NCI-H187 treated with DMSO at 0.1 percent for 48 hours (cell line): ENCODE results near the gene MYO3B.
"Not testable (repeated sequence)": the region's sequence is repeated elsewhere in the genome, so short reads cannot be mapped to it uniquely, and the experiment has no call there.

ENCODE experiments used
- DNase-seq: peaks from one replicate; lab custom pipeline; 2025; lab: John Stamatoyannopoulos, UW

The MYO3B gene

DNA sequence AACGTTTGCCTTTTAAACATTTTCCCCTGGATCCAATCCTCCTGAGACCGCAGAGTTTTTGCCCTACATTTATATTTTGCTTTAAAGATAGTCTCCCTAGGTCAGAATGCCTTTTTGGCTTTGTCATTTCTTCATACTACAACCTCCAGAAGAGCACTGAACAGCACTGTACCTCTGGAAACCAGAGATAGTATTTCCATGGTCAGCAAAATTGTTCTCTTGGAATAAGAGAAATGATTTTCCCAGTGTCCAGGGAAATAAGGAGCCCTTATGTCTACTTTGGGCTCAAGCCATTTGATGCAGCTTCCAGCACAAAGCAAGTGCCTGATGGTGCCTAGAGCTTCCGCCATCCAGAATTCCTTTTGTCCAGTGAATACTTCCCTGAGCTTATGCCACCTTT is 461.7 kb downstream of the MYO3B start:
- no peak for DNase-seq

DNA sequence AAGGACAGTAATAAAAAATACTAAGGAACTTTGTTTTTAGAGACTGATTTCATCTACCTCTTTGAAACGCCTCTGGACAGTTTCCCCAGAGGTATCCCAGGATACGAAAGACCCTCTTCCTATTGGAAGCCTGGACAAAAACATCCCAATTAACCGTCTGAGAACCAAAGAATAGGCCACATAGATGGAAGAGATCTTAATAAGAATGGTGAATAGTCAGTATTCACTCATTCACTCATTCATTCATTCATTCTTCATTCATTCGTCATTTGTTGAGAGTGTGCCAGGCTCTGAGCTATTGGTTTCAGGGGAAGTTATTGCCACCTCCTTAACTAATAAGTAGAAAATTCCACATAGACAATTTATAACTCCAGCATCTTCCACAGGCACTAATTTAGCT is 464.0 kb downstream of the MYO3B start:
- no peak for DNase-seq

DNA sequence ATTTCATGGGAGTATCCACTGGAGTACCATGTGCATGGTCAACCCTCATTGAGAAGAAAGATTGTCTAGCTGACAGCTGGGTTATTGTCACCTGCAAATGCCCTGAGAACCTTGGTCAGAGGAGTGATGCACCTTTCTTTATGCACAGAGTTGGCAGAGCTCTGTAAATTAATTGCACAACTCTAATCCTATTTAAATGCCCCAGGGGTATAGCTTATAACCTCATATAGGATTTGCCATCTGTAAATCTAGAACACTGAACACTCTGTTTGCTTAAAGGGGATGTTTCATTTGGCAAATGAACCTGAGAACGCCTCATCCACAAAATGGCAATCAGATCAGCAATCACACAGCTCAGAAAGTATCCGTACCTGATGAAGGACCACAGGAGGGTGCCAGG is 465.4 kb downstream of the MYO3B start:
- no peak for DNase-seq

DNA sequence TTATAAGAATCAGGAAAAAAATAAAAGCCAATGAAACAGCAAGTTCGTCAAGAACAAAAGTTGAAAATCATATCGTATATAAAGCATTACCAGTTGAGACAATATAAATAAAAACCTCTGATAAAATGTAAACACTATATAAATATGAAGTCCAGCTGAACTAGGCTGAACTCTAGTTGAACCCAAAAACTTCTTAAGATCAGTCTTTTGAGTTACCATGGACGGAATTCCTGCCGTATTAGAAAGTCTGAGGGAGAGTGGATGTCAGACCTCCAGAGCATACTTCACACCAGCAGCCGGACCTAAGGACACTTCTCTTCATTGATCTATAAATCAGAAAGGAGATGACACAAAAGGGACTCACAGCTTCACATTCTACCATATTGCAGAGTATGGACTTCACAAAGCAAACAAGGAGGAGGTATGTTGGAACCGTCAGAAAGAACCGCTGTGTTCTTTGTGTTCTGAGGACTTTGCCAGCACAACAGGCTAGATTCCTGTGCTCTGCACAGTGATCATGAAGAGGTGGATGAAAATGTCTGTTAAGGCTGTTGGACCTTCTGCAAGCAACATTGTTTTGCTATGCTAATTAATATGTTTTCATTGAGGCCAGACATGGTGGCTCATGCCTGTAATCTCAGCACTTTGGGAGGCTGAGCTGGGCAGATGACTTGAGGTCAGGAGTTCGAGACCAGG is 469.9 kb downstream of the MYO3B start:
- no peak for DNase-seq

DNA sequence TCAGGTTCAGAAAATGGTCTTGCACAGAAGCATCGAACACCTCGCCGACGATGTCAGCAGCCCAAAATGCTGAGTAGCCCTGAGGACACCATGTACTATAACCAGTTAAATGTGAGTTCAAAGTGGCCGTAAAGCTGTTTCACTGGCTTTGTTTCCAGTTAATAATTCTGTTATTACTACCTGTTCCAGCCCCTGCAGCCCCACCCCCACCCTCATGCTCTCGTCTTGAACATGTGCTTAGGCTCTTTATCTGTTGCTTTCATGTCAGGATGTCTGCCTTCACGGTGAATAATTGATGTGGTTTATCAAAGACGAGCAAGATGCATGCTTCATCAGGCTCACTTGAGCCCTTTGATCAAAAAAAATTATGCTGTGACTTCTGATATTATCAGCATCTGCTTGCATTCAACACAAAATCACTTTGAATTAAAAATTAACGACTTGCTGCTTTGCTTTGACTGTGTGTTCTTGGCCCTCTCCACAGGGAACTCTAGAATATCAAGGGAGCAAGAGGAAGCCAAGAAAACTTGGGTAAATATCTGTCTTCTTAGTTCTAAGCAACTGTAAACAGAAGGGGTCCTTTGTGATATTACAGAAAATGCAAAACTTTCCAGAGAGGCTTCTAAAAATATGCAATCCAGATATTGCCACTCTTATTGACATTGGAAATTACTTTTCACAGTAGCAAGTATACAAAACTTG is 473.8 kb downstream of the MYO3B start:
- DNase-seq = no peak

DNA sequence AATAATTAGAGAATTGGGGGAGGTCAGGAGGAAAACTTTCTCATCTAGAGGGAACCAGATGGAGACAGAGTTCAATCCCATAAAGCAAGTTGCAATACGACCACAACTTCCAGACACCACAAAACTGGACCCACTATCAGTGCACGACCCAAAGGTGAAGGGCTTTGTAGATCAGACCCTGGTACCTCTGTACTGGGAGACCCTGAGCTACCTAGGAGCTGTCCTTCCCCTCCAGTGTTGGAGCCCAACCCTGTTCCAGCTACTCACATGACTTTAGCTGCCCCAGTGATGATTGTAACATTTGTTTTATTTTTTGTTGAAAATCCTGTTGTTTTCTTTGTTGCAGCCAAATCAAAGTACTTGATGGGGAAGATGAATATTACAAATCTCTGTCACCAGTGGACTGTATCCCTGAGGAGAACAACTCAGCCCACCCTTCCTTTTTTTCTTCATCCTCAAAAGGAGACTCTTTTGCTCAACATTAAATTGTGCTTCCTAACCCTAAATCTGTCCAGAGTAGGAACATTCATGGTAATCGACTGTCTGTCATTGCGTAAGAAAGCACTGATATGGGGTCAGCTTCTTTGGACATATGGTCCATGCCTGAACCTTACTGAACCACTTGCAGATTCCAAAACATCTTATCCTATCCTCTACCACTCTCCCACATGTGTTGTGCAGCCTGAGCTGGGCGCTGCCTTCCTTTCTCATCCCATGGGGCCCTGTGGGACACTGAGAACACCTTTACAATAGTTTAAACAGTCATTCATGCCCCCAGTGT is 474.9 kb downstream of the MYO3B start:
- no peak for DNase-seq

DNA sequence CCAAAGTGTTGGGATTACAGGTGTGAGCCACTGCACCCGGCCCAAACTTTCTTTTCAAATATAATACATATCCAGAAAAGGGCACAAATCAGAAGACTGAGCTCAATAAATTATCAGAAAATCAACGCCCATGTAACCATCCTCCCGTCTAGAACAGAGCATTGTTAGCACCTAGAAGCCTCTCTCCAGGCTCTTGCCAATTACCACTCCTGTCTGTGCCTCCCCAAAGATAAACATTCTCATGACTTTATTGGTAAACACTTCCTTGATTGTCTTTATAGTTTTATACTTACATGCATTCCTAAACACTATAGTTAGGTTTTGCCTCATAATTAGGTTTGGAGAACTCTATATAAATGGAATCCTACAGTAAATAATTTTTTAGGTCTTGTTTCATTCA is 478.7 kb downstream of the MYO3B start:
- DNase-seq = no peak

DNA sequence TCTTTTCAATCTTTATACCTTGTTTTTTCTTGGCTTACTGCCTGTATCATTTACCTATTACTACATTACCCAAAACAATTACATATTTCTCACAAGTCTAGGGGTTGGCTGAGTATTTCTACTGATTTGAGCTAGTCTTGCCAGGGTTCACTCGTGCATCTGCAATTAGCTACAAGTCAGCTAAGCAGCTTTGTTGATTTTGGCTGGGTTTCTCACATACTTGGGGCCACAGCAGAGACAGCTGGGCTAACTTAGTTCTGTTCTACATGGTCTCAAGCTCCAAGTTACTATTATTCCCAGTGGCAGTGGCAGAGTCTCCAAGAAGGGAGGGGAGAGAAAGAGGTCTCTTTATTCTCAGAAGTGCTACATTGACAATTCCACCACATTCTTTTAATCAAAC is 482.5 kb downstream of the MYO3B start:
- DNase-seq = no peak

DNA sequence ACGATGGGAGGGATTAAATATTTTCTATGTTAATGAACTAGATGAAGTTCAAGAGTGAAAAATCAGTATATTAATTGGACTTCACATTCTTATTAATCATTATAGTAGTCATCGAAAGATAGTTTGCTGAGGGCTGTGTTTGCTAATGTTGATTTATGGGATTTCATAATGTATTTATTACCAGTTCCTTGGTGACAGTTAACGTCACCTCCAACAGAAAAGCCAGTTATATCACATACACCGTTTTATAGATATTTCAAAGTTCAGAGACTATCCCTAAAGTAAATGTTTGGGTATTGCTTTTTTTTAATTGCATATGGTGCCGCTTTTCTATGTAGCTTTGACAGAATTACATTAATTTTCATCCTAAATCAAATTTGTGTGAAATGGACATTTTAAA is 487.8 kb downstream of the MYO3B start:
- no peak for DNase-seq

DNA sequence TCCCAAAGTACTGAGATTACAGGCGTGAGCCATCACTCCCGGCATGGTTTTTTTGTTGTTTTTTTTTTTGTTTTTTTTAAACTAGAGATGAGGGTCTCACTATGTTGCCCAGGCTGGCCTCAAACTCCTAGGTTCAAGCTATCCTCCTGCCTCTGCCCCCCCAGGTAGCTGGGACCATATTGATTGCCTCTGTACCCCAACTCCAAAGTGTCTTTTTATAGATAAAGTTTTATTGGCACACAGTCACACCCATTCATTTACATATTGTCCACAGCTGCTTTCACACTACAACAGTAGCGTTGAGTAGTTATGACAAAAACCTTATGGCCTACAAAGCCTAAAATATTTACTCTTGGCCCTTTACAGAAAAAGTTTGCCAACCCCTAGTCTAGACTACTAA is 492.0 kb downstream of the MYO3B start:
- DNase-seq = no peak

DNA sequence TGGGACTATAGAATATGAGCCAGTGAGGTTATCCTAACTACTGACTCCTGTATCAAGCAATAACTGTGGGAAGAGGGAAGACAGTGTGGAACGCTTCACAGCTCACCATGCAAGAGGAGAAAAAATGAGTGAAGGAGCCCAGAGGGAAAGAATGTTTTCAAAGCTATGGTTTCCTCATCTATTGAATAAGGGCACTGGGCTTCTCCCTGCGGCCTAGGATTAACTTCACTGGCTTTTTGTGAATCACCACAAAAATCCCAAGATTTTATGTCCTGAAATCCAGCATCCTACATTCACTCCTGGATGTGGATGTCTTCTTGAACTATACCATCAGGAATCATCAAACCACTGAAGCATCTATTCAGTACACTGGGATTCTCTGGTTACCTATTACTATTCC is 492.7 kb downstream of the MYO3B start:
- no peak for DNase-seq

DNA sequence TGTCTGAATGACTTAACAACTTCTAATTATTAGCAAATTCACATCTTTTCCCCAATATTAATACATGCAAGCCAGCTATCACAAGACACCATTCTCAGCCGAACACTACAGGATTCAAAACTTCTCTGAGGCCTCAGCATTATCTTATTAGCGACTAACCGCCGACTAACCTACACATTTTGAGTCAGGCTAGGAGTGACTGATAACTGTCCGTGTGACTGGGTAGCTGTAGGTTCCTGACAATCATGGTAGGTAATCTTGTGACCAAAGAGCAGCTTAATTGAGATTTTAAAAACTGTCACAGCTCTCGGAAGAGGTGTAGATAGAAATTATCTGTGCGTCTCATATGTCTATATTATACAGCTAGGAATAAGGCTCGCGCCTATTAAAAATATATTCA is 493.1 kb downstream of the MYO3B start:
- DNase-seq = no peak

DNA sequence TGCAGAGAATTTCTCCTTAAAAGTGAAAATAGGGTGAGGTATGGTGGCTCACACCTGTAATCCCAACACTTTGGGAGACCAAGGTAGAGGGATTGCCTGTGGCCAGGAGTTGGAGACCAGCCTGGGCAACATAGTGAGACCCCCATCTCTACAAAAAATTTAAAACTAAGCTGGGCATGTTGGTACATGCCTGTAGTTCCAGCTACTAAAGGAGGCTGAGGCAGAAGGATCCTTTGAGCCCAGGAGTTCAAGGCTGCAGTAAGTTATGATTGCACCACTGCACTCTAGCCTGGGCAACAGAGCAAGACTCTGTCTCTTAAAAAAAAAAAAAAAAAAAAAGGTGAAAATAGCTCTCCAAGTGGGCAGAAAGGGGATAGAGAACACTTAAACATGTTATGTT is 496.3 kb downstream of the MYO3B start:
- DNase-seq = not testable (repeated sequence)

DNA sequence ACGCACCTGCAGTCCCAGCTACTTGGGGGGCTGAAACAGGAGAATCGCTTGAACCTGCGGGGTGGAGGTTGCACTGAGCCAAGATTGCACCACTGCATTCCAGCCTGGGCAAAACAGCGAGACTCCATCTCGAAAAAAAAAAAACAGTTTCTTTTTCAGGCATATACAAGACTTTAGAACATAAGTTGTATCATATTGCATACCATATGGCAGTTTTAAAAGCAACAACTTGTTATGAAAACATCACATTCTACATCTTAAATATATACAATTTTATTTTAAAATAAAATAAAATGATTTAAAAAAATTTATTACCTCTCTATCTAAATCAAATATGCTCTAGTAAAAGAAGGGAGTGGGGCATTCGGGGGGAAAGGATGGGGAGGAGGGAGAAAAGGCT is 497.8 kb downstream of the MYO3B start:
- no peak for DNase-seq

DNA sequence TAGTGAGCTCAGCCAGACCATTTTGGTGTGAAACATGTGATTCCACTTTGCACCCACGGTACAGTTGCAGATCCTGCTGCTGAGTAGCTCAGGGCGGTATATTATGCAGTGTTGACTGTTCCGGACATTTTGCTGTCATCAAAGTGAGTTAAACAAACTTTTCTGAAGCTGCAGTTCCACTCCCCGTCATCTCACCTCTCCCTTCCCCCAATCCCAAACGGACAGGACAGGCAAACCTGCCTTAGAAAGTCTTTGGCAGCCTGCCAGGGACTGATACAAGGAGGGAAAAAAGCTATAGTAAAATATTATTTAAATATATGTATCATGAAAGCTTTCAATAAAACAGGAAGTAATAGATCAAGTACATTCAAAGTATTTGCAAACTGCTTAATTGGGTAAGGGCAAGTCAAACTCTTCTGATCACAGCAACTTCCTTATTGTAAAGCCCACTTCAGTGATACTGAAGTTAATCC is 501.7 kb downstream of the MYO3B start:
- DNase-seq = no peak

DNA sequence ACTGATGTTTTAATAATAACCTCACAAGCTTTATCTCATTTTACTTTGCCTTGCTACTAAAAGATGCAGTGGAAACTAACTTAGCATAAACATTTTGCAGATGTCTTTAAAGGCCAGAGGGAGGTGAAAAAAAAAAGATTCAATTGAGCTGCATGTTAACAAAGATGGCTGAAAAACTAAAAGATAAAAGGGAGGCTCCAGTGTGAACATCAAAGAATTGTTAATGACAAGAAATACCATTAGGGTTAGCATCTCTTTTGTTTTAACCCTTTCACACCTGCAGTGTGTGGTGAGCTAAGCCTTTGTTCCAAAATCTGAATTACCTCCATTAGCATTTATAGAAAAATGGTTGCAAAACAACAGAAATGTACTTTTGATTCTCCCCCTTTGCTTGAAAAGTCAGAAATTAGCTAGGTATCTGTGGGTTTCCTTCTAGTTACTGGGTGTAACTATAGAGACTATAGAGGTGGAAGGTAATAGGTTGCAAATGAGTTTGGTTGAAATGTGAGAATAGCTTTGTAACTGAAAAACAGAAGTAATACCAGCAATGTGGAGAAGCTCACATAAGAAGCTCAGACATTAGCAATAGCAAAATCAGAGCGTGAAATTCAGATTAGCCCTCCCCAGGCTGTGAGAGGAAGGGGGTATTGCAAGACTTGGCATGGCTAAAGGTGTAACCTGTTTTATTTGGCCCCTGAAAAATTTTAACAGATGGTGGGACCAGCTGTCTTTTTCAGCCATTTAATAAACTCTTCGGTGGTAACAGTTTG is 502.4 kb downstream of the MYO3B start:
- DNase-seq = no peak

DNA sequence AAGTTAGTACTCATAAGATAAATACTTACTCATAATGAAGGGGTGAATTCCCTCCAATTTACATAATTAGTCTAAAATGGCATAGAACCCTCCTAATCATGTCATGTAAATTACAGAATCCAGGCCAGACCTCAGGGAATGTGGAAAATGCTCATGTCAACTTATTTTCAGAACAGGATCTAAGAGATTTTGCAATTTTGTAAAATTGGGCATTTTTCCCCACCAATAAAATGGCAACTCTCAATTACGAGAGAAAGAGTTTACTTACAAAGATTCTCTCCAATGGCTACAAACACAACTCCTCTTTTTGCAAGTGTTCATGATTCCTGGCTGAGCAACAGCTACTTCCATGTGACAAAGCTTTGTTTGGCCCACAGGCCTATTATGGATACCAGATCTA is 503.4 kb downstream of the MYO3B start:
- DNase-seq = no peak

DNA sequence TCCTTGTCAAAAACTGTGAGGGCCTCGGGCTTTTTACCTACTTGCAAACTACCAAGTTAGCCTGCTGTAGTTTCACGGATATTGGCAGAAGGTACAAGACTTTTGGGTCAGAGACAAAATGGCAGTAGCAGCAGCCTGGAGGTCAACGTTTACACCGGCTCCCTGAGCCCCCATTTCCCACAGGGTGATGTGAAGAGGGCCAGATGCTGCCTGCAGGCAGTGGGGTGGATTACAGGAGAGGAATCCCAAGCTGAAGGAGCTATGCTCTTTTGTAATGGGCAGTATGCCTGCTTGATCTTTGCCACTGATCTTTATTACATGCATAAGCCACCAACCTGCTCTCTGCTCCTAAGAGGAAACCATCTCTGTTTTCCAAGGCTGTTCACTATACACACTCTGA is 507.6 kb downstream of the MYO3B start:
- DNase-seq = no peak

DNA sequence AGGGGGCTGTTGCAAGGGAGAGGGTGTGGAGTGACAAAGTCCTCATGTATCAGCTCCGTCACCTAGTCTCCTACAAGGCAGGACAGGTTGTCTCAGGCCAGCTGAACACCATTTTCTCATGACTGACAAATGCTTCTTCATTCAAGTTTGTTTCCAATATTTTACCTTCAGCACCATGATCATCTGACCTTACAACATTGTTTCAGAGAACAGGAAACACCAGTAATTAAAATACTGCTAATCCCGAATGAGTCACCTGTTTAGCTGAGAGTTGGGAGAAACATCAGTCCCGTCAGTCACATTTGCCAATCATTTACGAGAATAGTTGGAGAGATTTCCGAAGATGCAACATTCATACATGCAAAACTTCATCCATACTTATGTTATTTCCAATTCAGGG is 511.5 kb downstream of the MYO3B start:
- no peak for DNase-seq

DNA sequence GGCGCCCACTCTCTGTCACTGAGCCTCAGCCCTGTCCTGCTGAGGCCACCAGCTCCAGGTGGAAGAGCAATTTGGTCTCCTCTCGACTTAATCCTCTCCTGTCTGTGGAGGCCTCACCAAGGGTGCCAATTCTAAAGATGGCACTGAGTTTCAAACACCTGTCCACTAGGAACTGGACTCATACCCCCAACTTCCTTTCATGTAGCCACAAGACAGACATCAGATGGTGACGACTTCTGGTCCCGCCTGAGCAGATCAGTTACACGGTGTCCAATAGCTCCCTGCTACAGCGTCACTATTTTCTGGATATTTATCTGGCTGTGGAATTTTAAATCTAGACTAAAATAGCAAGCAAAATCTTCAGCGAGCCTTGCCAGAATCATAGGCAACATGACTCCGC is 512.7 kb downstream of the MYO3B start:
- no peak for DNase-seq

DNA sequence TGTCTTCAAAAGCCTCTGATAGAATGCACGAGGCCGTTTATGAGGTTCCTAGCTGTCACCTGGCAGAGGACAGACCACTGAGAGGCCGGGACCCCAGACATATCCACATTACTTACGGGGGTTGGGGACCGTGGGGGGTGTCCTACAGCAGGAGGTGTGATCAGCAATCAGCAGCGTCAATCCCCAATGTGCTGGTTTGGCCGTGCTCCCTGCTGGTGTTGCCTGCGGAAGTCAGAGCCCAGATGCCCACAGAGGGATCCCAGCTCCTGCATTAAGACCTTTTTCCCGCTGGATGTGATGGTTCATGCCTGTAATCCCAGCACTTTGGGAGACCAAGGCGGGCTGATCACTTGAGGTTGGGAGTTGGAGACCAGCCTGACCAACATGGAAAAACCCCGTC is 516.4 kb downstream of the MYO3B start:
- DNase-seq = no peak
